ENCODE measurements around the gene C5orf52.

- no peak for TF ChIP-seq EZH2 (IDR thresholded peaks at IDR 0.05; ENCODE audit: borderline replicate concordance, low read depth, low read length, severe bottlenecking)
- TF ChIP-seq MYC (IDR thresholded peaks at IDR 0.05; ENCODE audit: low read depth, low read length), result no peak
- TF ChIP-seq POLR2A (IDR thresholded peaks at IDR 0.05; ENCODE audit: low read depth, low read length), result no peak
- TF ChIP-seq CTCF (IDR thresholded peaks at IDR 0.05; ENCODE audit: extremely low read depth in 1 of 2, insufficient read depth in 1 of 2, low read depth in 1 of 2, low read length in 2 of 2), result no peak
- no peak for TF ChIP-seq GATA2 (IDR thresholded peaks at IDR 0.05; ENCODE audit: insufficient read depth, insufficient read length, low read depth, low read length)
- TF ChIP-seq JUN (IDR thresholded peaks at IDR 0.05; ENCODE audit: borderline replicate concordance, insufficient read depth, insufficient read length, low read depth), result no peak
- no peak for TF ChIP-seq MAX (IDR thresholded peaks at IDR 0.05; ENCODE audit: insufficient read depth, insufficient read length)
- no peak for TF ChIP-seq POLR2AphosphoS5 (IDR thresholded peaks at IDR 0.05; ENCODE audit: insufficient read depth, low read depth, low read length)
- no peak for TF ChIP-seq FOS (IDR thresholded peaks at IDR 0.05; ENCODE audit: borderline replicate concordance, insufficient read depth, low read length)
Observed at GRCh38 chr5:157687198-157687554, 15.8 kb downstream of the C5orf52 start.
